CD4-positive, alpha-beta T cell treated with Interleukin-15 for 1 hour (primary cell): ENCODE measurements around the gene SULT4A1.
A peak's percentile ranks its signal among the peaks of the same experiment; 100 is the strongest.
"Not testable (repeated sequence)": the region's sequence is repeated elsewhere in the genome, so short reads cannot be mapped to it uniquely, and the experiment has no call there.

Source experiments
- DNase-seq: peaks from one replicate; pipeline ENCODE4 v3.0.0-alpha.2; 2020

Gene SULT4A1, protein sequence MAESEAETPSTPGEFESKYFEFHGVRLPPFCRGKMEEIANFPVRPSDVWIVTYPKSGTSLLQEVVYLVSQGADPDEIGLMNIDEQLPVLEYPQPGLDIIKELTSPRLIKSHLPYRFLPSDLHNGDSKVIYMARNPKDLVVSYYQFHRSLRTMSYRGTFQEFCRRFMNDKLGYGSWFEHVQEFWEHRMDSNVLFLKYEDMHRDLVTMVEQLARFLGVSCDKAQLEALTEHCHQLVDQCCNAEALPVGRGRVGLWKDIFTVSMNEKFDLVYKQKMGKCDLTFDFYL

DNA sequence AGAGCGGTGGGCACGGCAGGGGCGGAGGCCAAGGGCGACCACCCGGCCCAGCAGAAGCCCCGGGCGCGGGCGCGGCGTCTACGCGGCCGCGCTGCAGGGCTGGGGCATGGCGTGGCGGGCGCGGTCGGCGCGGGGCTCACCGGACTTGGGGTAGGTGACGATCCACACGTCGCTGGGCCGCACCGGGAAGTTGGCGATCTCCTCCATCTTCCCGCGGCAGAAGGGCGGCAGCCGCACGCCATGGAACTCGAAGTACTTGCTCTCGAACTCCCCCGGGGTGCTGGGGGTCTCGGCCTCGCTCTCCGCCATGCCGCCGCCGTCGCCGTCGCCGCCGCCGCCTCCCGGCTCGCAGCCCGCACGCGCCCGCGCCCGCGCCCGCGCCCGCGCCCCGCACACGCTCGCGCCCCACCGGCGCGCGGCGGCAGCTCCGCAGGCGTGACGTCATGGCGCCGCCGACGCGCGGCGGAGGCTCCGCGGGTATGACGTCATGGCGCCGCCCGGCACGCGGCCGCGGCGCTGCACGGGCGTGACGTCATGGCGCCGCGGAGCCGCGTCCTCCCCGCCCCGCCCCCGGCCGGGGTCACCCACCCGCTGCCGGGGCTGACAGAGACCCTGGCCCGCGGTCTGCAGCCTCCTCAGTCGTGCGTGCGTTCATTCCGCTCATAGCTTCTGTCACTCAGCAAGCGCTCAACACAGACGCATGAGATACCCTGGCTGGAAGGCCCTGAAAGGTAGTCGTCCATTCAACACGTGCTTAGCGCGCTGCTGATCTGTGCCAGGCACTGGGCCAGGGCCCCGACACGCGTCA is at the start of gene SULT4A1:
Gene SULT4A1 (minus strand): TSS at position 440 of the 808 bp plus-strand sequence. CDS start 131 bp downstream, at position 309.
- no peak for DNase-seq

DNA sequence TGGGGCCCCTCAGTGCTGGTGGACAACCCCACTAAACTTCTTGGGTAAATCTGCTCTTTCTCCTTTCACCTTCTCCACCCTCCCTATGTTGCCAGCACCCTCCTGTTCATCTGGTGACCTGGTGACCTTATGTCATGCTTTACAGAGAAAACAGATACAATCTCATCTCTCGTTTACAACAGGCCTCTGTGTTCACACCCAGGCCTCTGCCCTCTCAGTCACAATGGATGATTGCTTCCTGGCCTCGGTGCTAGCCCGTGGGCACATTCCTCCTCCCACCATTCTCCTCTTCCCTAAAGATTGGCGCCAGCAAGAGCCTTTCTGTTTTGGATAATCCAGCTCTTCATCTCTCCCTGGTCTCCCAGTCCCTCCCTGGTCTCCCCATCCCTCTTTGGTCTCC is 49.0 kb upstream of the SULT4A1 start:
- DNase-seq: no peak

DNA sequence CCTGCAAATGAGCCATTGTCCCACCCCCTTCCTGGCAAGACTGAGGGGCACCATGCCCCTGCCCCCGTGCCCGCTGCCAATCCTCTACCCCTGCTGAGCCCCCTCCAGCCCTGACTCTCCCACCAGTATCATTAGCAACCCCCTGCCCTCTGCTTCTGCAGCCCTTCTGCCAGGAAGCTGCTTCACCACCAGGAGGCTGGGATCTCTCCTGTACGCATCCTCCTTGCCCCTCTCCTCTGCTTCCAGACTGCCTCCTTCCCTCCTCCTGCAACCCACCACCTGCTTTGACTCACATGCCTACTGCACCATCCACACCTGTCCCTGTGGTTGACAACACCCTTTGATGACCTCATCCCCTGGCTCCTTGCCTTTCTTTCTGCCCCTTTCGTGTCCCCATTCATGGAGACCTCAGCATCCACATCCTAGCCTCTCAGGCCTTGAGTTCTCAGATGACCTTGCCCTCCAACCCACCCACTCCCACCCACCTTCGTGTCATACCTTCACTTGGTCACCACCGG is 47.9 kb upstream of the SULT4A1 start:
- no peak for DNase-seq

DNA sequence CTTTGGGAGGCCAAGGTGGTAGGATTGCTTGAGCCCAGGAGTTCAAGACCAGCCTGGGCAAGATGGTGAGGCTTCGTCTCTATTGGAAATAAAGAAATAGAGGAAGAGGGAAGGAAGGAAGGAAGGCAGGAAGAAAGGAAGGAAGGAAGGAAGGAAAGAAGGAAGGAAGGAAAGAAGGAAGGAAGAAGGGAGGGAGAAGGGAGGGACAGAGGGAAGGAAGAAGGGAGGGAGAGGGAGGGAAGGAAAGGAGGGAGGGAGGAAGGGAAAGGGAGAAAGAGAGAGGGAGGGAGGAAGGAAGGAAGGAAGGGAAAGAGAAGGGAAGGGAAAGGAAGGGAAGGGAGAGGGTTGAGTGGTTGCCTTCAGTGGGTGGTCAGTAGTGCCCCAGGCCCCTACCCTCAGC is 47.4 kb upstream of the SULT4A1 start:
- DNase-seq: no peak

DNA sequence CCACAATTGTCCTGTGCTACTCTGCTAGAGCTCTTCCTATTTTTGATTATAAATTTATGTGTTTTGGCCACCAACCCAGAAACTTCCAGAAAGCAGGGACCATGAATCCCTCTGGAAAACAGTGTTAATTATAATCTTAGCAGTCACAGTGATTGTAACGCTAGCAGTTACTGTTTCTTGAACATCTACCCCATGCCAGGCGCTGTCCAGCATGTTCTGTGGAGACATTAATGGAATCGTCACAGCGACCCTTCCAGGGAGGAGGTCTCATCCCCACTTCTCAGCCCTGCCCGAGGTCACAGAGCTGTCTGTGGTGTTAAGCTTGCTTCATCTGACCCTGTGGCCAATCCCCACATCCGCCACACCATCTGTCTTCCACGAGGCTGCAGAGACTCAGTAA is 43.4 kb upstream of the SULT4A1 start:
- no peak for DNase-seq

DNA sequence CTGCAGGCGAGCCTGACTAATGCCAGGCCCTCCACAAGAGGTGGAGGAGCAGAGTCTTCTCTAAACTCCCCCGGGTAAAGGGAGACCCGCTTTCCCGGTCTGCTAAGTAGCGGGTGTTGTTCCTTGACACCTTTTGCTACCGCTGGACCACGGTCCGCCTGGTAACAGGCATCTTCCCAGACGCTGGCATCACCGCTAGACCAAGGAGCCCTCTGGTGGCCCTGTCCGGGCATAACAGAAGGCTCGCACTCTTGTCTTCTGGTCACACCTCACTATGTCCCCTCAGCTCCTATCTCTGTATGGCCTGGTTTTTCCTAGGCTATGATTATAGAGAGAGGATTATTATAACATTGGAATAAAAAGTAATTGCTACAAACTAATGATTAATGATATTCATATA is 42.1 kb upstream of the SULT4A1 start:
- peak; percentile 58 for DNase-seq

DNA sequence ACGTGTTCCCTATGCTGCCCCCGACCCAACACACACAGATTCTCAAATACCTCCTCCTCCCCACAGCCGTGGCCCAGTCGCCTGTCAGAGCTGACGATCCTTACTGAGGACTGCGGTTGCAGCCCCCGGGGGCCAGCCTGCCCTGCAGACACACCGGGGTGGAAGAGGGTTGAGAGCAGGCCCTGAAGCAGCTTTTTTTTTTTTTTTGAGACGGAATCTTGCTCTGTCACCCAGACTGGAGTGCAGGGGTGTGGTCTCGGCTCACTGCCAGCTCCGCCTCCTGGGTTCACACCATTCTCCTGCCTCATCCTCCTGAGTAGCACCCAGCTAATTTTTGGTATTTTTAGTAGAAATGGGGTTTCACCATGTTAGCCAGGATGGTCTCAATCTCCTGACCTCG is 40.7 kb upstream of the SULT4A1 start:
- not testable (repeated sequence) for DNase-seq

DNA sequence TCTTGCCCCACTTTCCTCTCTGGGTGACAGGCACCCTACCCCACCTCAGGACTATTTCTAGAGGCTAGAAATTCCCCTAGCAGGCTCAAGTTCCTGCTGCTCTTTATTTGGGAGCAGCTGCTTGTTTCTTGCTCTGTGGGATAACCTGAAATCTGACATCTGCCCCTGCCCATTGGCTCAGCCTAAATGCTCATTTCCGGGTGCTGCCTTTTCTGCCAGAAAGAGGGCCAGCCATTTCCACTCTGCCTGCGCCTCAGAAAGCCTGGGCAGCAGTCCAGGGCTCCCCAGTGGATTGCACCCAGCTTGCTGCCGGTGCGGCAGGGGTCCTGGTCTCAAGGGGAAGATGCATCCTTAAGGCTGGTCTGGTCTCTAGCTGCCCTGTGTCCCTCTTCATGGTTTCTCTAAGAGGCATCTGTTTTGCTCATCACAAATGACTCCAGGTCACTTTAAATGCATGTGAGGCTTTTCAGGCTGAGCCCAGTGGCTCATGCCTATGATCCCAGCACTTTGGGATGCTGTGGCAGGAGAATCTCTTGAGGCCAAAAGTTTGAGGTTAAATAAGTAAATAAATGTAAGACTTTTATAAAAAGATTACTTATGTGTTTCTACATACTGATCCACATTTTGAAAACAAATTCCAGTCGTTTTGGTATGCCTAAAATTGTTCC is 39.8 kb upstream of the SULT4A1 start:
- DNase-seq: no peak

DNA sequence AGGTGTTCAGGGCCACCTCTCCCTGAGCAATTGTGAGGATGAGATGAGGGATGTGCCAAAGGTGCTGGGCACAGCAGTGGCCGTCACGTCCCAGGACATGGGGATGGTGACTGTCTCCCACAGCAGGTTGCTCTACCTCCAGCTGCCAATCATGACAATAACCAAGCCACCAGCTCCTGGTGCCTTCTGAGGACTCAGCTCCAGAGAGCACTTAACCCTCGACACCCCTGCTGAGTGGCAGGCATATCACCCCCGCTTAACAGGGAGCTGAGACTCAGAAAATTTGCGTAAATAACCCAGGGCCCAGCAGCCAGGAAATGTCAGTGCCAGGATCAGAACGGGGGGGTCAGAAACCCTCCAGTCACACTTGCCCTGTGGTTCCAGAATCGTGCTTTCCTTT is 37.9 kb upstream of the SULT4A1 start:
- DNase-seq: no peak

DNA sequence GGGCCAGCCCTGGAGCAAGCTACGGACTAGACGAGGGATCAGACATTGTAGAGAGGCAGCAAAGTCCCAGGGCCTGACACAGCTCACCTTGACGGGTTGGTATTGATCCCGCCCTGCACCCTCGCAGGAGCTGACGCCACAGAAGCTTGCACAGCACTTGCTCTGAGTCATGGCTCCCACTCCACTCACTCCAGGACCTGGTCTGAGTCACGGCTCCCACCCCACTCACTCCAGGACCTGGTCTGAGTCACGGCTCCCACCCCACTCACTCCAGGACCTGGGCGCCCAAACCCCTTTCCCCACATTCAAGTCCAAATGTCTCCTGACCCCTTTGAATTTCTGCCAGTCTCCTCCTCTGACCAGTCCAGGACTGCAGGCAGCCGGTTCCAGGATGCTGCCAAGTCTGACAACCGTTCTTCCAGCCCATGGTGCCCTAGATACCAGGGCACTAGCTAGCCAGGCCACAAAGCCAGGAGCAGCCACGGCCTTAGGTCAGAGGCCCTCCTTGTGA is 35.5 kb upstream of the SULT4A1 start:
- no peak for DNase-seq

DNA sequence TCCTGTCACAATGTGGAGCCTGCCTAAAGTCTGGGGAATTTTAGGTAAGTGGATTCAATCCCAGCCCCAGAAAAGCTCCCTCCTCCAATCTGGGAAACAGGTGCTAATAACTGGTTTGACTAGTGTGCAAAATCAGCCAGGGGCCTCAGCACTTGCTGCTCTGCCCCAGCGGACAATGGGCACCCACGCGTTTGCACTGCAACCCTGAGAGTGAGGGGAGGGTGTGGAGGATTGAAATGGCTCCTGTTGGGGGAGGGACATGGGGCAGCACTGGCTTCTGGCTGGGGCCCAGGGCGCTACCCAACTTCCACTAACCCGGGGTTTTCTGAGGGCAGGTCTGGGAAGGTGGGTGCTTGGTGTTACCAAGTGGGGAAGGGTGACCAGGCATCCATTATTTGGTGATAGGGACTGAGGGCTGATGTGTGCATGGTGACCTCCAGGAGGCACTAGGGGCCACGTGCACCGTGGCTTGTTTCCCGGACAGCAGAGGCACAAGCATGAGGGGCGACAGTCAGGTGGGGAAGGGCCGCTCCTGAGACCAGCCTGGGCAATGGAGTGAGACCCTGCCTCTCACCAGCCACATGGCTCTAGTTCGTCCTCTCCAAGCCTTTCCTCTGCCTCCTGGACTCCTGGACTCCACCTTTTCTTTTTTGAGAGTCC is 33.8 kb upstream of the SULT4A1 start:
- no peak for DNase-seq

DNA sequence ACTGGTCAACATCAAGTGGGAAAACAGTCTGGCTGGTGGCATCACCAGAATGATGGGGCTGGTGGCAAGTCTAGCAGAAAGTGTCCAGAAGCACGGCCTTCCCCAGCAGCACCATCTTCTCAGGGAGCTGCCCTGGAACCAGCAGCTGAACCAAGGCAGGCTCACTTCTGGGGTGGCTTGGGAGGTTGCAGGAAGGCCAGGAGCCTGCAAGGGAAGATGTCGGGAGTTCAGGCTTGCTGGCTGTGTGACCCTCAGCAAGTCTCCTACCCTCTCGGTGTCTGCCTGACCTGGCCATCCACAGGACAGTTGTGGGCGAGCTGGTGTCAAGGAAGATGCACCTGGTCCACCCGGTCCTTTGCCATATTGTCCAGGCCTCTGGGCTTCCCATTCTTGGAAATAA is 31.8 kb upstream of the SULT4A1 start:
- DNase-seq: no peak

DNA sequence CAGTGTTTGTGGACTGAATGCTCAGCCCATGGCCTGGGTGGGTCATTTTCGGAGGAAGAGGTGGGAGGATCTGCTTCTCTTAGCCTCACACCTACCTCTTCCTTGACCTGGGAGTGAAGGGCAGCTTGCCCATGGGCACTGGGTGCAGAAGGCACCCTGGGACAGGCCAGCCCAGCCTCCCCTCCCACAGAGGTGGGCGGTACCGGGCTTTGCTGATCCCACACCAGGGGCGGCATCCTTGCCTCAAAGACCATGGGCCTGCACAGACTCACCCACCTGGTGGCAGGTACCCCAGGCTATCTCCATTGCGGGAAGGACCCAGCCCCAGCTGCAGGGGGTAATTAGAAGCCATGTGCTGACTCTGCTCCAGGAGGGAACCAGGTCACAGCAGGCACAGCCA is 31.0 kb upstream of the SULT4A1 start:
- DNase-seq: no peak

DNA sequence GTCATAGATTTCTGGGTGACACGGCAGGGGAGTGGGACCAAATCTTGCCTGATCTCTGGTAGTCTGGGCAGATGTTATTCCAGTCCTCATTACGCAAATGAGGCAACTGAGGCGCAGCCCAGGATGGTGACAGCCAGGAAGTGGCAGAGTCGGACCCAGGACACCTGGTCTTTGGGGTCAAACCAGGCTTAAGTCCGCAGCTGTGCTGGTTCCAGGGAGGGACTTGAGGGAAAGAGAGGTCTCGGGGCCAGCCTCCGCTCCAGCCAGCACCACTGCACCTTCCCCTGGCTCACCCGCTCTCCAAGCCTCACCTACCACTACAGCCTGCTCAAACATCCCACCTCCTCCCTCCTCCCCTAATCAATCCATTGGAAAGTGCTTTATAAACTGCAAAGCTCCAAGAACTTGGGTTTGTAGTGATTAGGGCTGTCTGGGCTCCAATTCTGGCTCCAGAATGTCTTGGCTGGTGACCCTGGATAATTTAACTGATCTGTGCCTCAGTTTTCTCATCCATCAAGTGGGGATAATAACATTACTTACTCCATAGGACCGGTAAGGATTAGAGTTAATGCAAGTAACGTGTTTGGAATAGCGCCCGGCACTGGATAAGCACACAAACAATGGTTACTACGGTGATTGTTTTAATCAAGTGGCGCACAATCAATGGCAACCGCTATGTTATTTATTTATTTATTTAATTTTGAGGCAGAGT is 30.0 kb upstream of the SULT4A1 start:
- DNase-seq: no peak

DNA sequence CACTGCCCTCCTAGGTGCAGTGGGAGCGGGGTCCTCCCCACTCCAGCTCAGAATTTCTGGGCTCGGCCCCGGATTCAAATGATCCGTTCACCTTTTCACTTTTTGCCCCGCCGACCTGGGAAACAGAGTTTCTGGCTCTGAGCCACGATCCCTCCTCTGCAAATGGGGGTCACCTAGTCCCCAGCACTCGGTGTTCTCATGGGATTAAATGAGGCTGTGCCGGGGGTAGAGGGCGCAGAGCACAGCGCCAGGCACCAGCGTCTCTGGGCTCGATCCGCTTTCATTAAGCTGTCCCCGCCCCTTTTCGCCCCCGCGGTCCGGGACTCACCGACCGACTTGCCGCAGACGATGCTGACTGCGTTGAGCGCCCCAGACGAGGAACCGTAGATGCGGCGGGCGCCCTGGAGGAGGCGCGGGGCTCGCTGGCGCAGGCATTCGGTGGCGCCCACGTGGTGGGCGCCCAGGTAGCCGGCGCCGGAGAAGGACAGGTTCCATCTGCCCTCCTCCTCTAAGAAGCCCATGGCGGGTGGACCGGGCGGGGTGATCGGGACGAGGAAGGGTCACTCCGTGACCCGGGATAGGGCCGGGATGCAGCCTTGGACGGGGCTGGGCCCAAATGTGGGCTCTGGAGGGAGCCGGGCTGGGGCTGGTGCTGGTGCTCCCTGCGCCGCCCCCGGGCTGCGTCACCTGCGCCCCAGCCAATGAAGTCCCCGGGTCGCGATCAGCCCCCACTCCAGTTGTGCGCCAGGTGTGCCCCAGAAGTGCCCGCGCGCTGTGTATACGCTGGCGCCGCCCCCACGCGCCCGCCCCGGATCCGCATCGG is 29.3 kb upstream of the SULT4A1 start, which contains the start of gene PNPLA5:
Gene PNPLA5 (minus strand): TSS at position 654 of the 823 bp plus-strand sequence. CDS start 133 bp downstream, at position 521.
- peak; percentile 2 for DNase-seq

DNA sequence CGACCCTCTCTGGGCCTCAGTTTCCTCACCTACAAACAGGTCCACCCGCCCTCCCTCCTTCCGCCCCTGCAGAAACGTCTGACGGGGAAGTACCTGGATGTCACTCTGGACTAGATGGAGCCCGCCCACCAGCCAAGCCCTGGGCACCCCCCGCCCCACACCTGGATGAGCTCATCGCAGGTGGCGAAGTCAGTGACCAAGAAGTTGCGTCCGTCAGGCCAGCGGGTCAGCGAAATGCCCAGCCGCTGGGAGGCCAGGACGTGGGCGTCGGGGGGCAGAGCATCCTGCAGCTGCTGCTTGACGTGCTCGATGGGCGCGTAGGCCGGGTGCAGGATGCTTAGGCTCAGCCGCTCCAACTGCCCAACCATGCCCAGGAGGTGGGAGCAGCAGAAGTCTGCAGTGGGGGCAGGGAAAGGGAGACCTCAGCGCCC is 28.6 kb upstream of the SULT4A1 start:
- no peak for DNase-seq

DNA sequence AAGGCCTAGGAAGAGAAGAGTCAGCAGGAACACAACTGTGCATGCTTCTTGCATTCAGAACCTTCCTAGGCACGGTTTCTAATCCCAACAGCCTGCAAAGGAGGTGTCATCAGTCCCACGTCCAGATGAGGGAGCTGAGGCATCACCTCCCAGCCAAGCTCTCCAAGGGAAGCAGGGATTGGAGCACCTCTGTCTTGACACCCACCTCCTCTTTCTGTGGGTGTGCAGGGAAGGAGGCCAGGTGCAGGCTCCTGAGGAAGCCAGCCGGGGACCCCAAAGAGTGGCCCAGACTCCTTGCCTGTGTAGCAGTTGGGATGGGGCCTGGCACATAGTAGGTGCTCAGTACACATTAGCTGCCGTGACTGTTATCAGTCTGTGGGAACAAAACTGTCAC is 27.5 kb upstream of the SULT4A1 start:
- DNase-seq: peak; percentile 6

DNA sequence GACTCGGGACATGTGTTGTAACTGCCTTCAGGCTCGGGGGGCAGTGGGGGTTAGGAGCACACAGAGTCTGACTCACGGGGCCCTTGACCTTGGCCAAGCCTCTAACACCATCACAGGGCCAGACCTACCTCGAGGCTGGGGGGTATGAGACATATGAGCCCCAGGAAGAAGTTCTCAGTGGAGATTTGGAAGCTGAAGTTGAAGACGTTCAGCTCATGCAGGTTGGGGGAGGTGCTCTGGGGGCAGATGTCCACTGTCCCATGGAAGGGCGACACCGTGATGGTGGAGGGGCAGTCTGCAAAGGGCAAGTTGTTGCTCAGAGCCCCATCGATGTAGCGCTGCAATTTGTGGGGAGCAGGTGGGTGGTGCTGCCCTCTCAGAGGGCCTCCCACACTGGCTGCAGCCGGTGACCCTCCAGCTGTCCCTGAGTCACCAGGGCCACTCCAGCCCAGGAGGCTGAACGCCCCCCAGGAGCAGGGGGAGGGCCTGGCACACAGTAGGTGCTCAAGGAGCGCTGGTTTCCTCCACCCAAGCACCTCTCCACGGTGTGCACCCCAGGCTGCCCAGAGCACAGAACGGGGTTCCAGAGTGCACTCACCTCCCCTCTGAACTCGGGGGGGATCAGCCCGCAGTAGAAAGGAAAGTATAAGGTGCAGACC is 27.0 kb upstream of the SULT4A1 start:
- peak; percentile 1 for DNase-seq

DNA sequence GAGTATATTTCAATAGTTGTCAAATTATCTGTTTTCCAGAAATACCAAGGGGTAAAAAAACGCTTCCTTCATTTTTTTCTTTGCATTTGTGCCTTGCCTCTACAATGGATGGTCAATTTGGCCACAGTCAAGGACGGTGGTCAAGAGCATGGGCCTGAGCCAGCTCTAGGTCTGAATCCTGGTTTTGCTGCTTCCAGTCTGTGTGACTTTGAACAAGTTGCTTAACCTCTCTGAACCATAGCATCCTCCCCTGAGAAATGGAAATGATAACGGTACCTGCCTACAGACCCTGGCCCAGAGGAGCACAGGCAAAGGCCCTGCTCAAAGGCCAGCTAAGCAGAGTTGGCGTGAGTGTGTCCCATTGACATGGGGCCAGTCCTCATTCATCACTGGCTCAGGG is 26.4 kb upstream of the SULT4A1 start:
- no peak for DNase-seq

DNA sequence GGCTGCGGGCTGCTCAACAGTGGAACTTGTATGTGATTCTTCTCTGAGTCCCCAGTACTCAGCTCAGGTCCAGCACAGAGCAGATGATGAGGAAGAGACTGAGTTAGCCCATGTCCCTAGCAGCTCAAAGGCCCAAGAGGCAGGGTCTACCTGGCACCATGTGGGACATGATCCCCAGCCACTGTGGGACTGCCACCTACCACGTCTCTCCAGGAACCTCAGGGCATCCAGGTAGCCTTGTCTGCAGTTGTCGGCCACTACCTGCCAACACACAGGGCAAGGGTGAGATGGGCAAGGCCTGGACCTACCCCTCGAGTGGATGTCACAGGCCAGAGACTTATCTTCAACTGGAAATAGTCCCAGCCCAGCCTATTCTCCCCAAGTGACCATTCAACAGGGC is 25.1 kb upstream of the SULT4A1 start:
- DNase-seq: peak; percentile 11

DNA sequence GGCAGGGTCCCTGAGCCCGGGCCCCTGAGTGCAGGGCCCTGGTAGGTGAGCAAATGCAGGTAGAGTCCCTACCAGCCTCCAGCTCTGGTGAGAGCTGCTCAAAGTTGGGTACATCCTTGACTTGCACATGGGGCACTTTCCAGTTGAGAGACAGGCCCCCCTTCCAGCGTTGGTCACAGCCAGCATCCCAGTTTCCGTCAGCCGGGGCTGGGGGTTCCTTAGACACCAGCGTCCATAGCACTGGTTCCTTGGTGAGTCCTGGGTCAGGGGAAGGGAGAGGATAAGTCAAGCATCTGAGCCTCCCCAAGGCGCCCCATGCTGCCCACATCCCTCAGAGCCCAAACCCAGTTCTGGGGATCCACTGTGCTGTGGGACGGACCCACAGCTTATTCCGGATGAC is 23.9 kb upstream of the SULT4A1 start:
- DNase-seq: no peak
